Stimulated activated CD4-positive, alpha-beta T cell treated with anti-CD3 and anti-CD28 coated beads, Interleukin-4, amount 100 ng/mL, for 24 hours (primary cell): Measurements from ENCODE around the gene SERGEF.

Source experiments
- DNase-seq: peaks from one replicate; pipeline ENCODE4 v3.0.0-alpha.2; 2020

Gene SERGEF

GRCh38 chr11:17853280-17853679, 159.6 kb downstream of the SERGEF start:
- no peak for DNase-seq

GRCh38 chr11:17852246-17852645, 160.6 kb downstream of the SERGEF start:
- no peak for DNase-seq

GRCh38 chr11:17851697-17852096, 161.2 kb downstream of the SERGEF start:
- DNase-seq: no peak

- DNase-seq: no peak
These were observed 162.5 kb downstream of the SERGEF start for GRCh38 chr11:17850336-17850735.

- no peak for DNase-seq
These were observed 164.1 kb downstream of the SERGEF start for GRCh38 chr11:17848715-17849114.

GRCh38 chr11:17846852-17847453, 165.9 kb downstream of the SERGEF start:
- no peak for DNase-seq

GRCh38 chr11:17845431-17845881, 167.4 kb downstream of the SERGEF start:
- no peak for DNase-seq

GRCh38 chr11:17840101-17840548, 172.7 kb downstream of the SERGEF start:
- no peak for DNase-seq

- no peak for DNase-seq
These were observed 173.4 kb downstream of the SERGEF start for GRCh38 chr11:17839450-17839849.

GRCh38 chr11:17838102-17838501, 174.7 kb downstream of the SERGEF start:
- DNase-seq: no peak

GRCh38 chr11:17831883-17832282, 181.0 kb downstream of the SERGEF start:
- DNase-seq: no peak

GRCh38 chr11:17831228-17831627, 181.6 kb downstream of the SERGEF start:
- DNase-seq: no peak

- no peak for DNase-seq
These were observed 184.5 kb downstream of the SERGEF start for GRCh38 chr11:17828311-17828751.

- no peak for DNase-seq
These were observed 185.8 kb downstream of the SERGEF start for GRCh38 chr11:17827006-17827405.

GRCh38 chr11:17822401-17822781, 190.5 kb downstream of the SERGEF start:
- DNase-seq: no peak

- DNase-seq: no peak
These were observed 191.0 kb downstream of the SERGEF start for GRCh38 chr11:17821648-17822400.

- no peak for DNase-seq
These were observed 196.5 kb downstream of the SERGEF start for GRCh38 chr11:17816232-17816931.

GRCh38 chr11:17814546-17814945, 198.3 kb downstream of the SERGEF start:
- DNase-seq: no peak

GRCh38 chr11:17813391-17814059, 199.3 kb downstream of the SERGEF start:
- DNase-seq: no peak

- no peak for DNase-seq
These were observed 200.0 kb downstream of the SERGEF start for GRCh38 chr11:17812865-17813187.

GRCh38 chr11:17812091-17812864, 200.6 kb downstream of the SERGEF start:
- DNase-seq: no peak

- DNase-seq: no peak
These were observed 201.5 kb downstream of the SERGEF start for GRCh38 chr11:17811352-17811751.

- DNase-seq: no peak
These were observed 202.1 kb downstream of the SERGEF start for GRCh38 chr11:17810746-17811145.
